HFF-Myc (cell line): Measurements from ENCODE around the gene CCDC57.
"Not testable (repeated sequence)": the region's sequence is repeated elsewhere in the genome, so short reads cannot be mapped to it uniquely, and the experiment has no call there.

Experiments
- DNase-seq: peaks from one replicate; pipeline ENCODE4 v3.0.0-alpha.2; 2011; ENCODE audit warnings: low read depth; ENCODE audit errors: extremely low read depth
- H3K4me3 ChIP-seq: replicated peaks from 2 replicates; pipeline ENCODE4 v1.5.1; 2011; ENCODE audit warnings: low read depth, mild to moderate bottlenecking, control low read depth, low read length
- TF ChIP-seq, protein P1 (sequence below): IDR thresholded peaks from 2 replicates; pipeline ENCODE4 v1.5.1; 2012; ENCODE audit warnings: mild to moderate bottlenecking, low read depth, low read length, control low read depth; ENCODE audit errors: missing control alignments

CCDC57 gene

DNA sequence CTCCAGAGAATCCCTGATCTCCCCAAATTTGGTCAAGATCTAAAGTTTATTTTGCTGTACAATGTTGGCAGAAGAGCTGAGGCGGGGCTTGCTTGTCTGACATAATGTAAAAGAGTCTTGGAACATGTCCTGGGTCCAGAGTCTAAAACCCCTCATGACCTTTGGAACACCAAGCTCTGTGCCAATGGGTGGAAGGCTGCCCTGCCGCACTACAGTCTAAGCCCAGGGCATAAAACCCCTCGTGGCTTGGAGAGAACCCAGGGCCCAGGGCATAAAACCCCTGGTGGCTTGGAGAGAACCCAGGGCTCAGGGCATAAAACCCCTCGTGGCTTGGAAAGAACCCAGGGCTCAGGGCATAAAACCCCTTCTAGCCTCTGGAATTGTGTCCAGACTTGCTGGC lies 36.7 kb downstream of the CCDC57 start:
- no peak overlapping the region for H3K4me3 ChIP-seq
- TF ChIP-seq, protein P1, sequence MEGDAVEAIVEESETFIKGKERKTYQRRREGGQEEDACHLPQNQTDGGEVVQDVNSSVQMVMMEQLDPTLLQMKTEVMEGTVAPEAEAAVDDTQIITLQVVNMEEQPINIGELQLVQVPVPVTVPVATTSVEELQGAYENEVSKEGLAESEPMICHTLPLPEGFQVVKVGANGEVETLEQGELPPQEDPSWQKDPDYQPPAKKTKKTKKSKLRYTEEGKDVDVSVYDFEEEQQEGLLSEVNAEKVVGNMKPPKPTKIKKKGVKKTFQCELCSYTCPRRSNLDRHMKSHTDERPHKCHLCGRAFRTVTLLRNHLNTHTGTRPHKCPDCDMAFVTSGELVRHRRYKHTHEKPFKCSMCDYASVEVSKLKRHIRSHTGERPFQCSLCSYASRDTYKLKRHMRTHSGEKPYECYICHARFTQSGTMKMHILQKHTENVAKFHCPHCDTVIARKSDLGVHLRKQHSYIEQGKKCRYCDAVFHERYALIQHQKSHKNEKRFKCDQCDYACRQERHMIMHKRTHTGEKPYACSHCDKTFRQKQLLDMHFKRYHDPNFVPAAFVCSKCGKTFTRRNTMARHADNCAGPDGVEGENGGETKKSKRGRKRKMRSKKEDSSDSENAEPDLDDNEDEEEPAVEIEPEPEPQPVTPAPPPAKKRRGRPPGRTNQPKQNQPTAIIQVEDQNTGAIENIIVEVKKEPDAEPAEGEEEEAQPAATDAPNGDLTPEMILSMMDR: no peak
- no peak for DNase-seq

GRCh38 chr17:82175201-82175600 lies 37.4 kb downstream of the CCDC57 start:
- H3K4me3 ChIP-seq: no peak overlapping the region
- DNase-seq: no peak
- TF ChIP-seq, protein P1: no peak

- not testable (repeated sequence) for DNase-seq, H3K4me3 ChIP-seq
These were observed 38.4 kb downstream of the CCDC57 start for GRCh38 chr17:82174042-82174857.

GRCh38 chr17:82173351-82174041 lies 39.1 kb downstream of the CCDC57 start:
- TF ChIP-seq, protein P1: no peak
- no peak for DNase-seq
- H3K4me3 ChIP-seq: no peak overlapping the region

DNA sequence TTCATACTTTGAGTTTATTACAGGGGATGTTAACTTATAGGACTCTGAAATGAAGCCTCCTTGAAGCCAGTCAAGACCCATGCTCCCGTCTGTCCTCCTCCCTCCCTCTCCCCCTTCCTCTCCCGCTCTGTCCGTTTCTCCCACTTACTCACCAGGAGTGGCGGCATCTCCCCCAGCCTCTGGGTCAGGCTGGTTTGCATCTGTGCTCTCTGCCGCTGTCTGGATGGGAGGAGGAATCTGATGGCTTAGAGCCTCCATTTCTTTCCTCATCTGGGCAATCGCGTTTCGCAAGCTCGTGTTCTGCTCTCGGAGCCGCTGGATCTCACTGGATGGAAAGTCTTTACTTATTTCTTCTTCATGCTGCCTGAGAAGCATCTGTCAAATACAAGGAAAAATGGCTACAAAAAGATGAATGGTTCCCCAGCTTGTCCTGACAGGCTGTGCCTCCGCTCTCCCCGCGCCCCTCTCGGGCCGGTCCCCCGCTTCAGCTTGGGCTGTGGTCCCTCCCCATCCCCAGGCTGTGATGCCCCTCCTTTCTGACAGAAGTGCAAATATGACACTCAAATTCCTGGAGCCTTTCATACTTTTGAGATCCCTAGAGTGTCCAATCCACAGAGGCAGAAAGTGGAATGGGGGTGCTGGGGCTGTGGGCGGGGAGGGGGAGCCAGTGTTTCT lies 40.0 kb downstream of the CCDC57 start:
- TF ChIP-seq, protein P1: no peak
- H3K4me3 ChIP-seq: no peak overlapping the region
- DNase-seq: no peak

GRCh38 chr17:82171750-82172375 lies 40.8 kb downstream of the CCDC57 start:
- no peak for DNase-seq
- H3K4me3 ChIP-seq: no peak overlapping the region
- TF ChIP-seq, protein P1: no peak

DNA sequence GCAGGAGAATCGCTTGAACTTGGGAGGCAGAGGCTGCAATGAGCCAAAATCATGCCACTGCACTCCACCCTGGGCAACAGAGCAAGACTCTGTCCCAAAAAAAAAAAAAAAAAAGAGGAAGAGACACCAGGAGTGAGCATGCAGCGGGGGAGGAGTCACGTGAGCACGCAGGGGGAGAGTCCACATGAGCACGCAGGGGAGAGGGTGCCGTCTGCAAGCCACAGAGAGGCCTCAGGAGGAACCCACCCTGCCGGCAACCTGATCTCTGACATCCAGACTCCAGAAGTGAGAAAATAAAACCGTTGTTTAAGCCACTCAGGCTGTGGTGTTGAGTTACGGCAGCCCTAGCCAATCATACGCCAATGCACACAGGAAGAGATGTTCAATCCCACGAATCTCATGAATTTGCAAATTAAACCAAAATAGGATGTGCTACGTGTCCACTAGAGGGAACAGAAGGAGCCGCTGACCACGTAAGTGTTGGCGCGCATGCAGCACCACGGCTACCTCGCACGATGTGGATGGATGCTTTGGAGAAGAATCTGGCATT lies 42.2 kb downstream of the CCDC57 start:
- DNase-seq: no peak
- TF ChIP-seq, protein P1: no peak
- H3K4me3 ChIP-seq: no peak overlapping the region
